Measurements from ENCODE around the gene LIX1. TPM values are rescaled to one million over a fixed set of nuclear protein-coding genes. Genes with fewer than 3 reads are reported as not detected.

The LIX1 gene
- total RNA-seq, 1 experiment from 2014 or later = not detected

DNA sequence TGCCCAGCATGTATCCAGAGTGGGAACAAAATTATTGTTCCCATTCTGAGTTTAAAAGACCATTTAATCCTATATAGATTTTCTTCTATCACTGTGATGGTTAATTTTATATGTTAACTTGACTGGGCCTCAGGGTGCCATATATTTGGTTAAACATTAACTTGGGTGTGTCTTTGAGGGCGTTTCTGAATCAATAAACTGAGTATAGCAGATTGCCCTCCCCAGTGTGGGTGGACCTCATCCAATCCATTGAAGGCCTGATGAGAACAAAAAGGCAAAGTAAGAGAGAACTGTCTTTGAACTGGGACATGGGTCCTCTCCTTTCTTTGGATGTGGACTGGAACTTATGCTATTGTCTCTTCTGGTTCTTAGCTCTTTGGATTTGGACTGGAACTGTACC is 23.3 kb upstream of the LIX1 start:
- Histone ChIP-seq H3K9me2 (replicated peaks; ENCODE audit: low read length) (no peaks in the 10 kb centered on the region), H3K27me3 (ENCODE audit: low read length) (no peaks in the 10 kb centered on the region), H3K4me1 (ENCODE audit: insufficient read depth, low read length) (0 out of 2 replicates have a peak, but pooled peaks cover 4% of the 10 kb centered on the region), H3K36me3 (ENCODE audit: low read depth, low read length) (peaks cover 45% of the 10 kb centered on the region), H3K4me3 (ENCODE audit: low read length) (no peak overlapping the region), H3K4me2 (ENCODE audit: low read length) (no peak overlapping the region), H3K79me2 (ENCODE audit: low read length) (no peaks in the 10 kb centered on the region), H3F3A (ENCODE audit: low read length, unreplicated experiment) (no peaks in the 10 kb centered on the region), H3K27ac (ENCODE audit: low read length) (no peak overlapping the region), H2AFZ (ENCODE audit: low read length) (no peak overlapping the region), H3K9ac (ENCODE audit: low read length) (no peak overlapping the region), H3K9me3 (ENCODE audit: low read length) (no peaks in the 10 kb centered on the region), H4K20me1 (ENCODE audit: low read length) (no peaks in the 10 kb centered on the region)
- DNase-seq (no peak), ATAC-seq (peak; percentile 39; the same call in 1 of the 2 replicates)
- ChIA-PET POLR2A (ENCODE audit: unreplicated experiment) (no interaction called here), CTCF (no interaction called here)
- BruUV-seq (replicated peaks) = no TSS peak
- intact Hi-C loops (cut with micrococcal nuclease) = loop anchor here (10.0 kb wide), 1 partner anchor 821 kb away; no protein-coding TSS in a partner anchor
- TF ChIP-seq EZH2phosphoT487 (IDR thresholded peaks at IDR 0.05; ENCODE audit: borderline replicate concordance, low read length) = no peak
- TF ChIP-seq EZH2 (IDR thresholded peaks at IDR 0.05; ENCODE audit: low read length, unreplicated experiment) = no peak
- TF ChIP-seq, protein P1, sequence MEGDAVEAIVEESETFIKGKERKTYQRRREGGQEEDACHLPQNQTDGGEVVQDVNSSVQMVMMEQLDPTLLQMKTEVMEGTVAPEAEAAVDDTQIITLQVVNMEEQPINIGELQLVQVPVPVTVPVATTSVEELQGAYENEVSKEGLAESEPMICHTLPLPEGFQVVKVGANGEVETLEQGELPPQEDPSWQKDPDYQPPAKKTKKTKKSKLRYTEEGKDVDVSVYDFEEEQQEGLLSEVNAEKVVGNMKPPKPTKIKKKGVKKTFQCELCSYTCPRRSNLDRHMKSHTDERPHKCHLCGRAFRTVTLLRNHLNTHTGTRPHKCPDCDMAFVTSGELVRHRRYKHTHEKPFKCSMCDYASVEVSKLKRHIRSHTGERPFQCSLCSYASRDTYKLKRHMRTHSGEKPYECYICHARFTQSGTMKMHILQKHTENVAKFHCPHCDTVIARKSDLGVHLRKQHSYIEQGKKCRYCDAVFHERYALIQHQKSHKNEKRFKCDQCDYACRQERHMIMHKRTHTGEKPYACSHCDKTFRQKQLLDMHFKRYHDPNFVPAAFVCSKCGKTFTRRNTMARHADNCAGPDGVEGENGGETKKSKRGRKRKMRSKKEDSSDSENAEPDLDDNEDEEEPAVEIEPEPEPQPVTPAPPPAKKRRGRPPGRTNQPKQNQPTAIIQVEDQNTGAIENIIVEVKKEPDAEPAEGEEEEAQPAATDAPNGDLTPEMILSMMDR (conservative IDR thresholded peaks at IDR 0.05; ENCODE audit: low read depth, low read length) = no peak

DNA sequence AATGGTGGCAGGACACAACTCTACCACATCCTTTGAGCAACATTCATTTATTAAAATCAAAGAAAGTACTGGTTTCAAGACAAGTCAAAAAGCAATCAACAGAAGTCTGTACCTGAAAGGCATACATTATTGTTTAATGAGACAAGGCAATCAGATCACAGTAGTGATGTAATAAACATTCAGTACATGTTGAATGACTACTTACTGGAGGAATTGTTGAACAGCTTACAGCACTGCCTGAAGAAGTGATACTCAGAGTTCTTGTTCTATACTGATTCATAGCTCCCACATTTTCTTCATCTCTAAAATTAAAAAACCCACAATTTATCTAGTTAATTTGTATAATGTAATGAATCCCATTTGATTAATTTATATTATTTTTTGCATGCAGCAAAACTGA is 22.4 kb upstream of the LIX1 start:
- no peak overlapping the region for H3K27ac ChIP-seq (ENCODE audit: low read length)
- ChIA-PET CTCF (no interaction called here), POLR2A (ENCODE audit: unreplicated experiment) (no interaction called here)

More for the DNA sequence above, 22.4 kb upstream of the LIX1 start:
- Histone ChIP-seq H4K20me1 (ENCODE audit: low read length) (no peaks in the 10 kb centered on the region), H3K4me1 (ENCODE audit: insufficient read depth, low read length) (0 out of 2 replicates have a peak, but pooled peaks cover 4% of the 10 kb centered on the region), H3K9me3 (ENCODE audit: low read length) (no peaks in the 10 kb centered on the region), H3K9ac (ENCODE audit: low read length) (no peak overlapping the region), H3K4me3 (ENCODE audit: low read length) (no peak overlapping the region), H3K79me2 (ENCODE audit: low read length) (no peaks in the 10 kb centered on the region), H3K27me3 (ENCODE audit: low read length) (no peaks in the 10 kb centered on the region), H3F3A (ENCODE audit: low read length, unreplicated experiment) (no peaks in the 10 kb centered on the region), H3K36me3 (ENCODE audit: low read depth, low read length) (peaks cover 42% of the 10 kb centered on the region), H3K9me2 (replicated peaks; ENCODE audit: low read length) (no peaks in the 10 kb centered on the region), H3K4me2 (ENCODE audit: low read length) (no peak overlapping the region), H2AFZ (ENCODE audit: low read length) (no peak overlapping the region)
- ATAC-seq = peak; percentile 25; the same call in 1 of the 2 replicates
- no TSS peak for BruUV-seq (replicated peaks)
- TF ChIP-seq EZH2 (IDR thresholded peaks at IDR 0.05; ENCODE audit: low read length, unreplicated experiment) (no peak), EZH2phosphoT487 (IDR thresholded peaks at IDR 0.05; ENCODE audit: borderline replicate concordance, low read length) (no peak)
- TF ChIP-seq, protein P1 (conservative IDR thresholded peaks at IDR 0.05; ENCODE audit: low read depth, low read length) = no peak
- intact Hi-C loops (cut with micrococcal nuclease) = loop anchor here (5.0 to 10.0 kb wide), 3 partner anchors 168 to 820 kb away; partner anchors contain the start of gene LNPEP
- DNase-seq = no peak
